Activated CD8-positive, alpha-beta T cell treated with anti-CD3 and anti-CD28 coated beads for 36 hours (primary cell): ENCODE data around the gene TBC1D4. TPM values are rescaled to one million over a fixed set of nuclear protein-coding genes. Genes with fewer than 3 reads are reported as not detected.

ENCODE experiments used
- ATAC-seq: fragments of 200-7000 bp; cut with Tn5 transposase; one replicate; pipeline ENCODE4 v1.10.0; 2021; ENCODE audit warnings: mild to moderate bottlenecking, moderate library complexity
- CTCF ChIA-PET: fragments of 350-600 bp; sonication (Branson Sonifier 250); formaldehyde crosslinking; loops from one replicate; lab custom pipeline; 2021; ENCODE audit warnings: antibody characterized with exemption; lab: Charles Lee
- POLR2A ChIA-PET: fragments of 350-600 bp; sonication (Branson Sonifier 250); formaldehyde crosslinking; loops from one replicate; lab custom pipeline; 2021; ENCODE audit warnings: antibody characterized with exemption; lab: Charles Lee
- DNase-seq: peaks from one replicate; pipeline ENCODE4 v3.0.0-alpha.2; 2020
- H3K27ac Mint-ChIP-seq: one replicate; pipeline ENCODE4 v1.8.0; 2021; ENCODE audit warnings: mild to moderate bottlenecking, mixed read lengths
- H3K27me3 Mint-ChIP-seq: one replicate; pipeline ENCODE4 v1.8.0; 2021; ENCODE audit warnings: mixed read lengths
- H3K36me3 Mint-ChIP-seq: one replicate; pipeline ENCODE4 v1.8.0; 2021; ENCODE audit warnings: low read depth, mixed read lengths
- H3K4me1 Mint-ChIP-seq: one replicate; pipeline ENCODE4 v1.8.0; 2021; ENCODE audit warnings: low read depth, mixed read lengths
- H3K4me3 Mint-ChIP-seq: one replicate; pipeline ENCODE4 v1.8.0; 2021; ENCODE audit warnings: mild to moderate bottlenecking, moderate library complexity, mixed read lengths
- H3K9me3 Mint-ChIP-seq: one replicate; pipeline ENCODE4 v1.8.0; 2021; ENCODE audit warnings: mixed read lengths
- CTCF ChIP-seq: fragments of 200-600 bp; IDR thresholded peaks from one replicate; pipeline ENCODE4 v1.8.0; 2022; ENCODE audit warnings: antibody characterized with exemption, mild to moderate bottlenecking
- intact Hi-C: fragments of 100-400 bp; cut with micrococcal nuclease; formaldehyde crosslinking; loops from one replicate; pipeline ENCODE4 v1.10.0; 2022
- total RNA-seq, 2 experiments: library from RNA; stranded (reverse); gene quantifications; one replicate each; pipeline ENCODE4 v1.2.3, GENCODE V29; 2021

Gene TBC1D4
- total RNA-seq, 2 experiments from 2014 or later = 50.4 to 53.3 TPM

GRCh38 chr13:75518439-75519088 is 36.6 kb upstream of the TBC1D4 start:
- no peaks in the 10 kb centered on the region for H3K27me3 Mint-ChIP-seq
- H3K4me3 Mint-ChIP-seq = no peak overlapping the region
- intact Hi-C loops = no loop called here
- ChIA-PET POLR2A (no interaction called here), CTCF (interaction anchor here (1.2 kb wide), 1 partner anchor 37 kb away, joined by 3 read pairs; the partner anchor contains the start of gene TBC1D4)
- H3K36me3 Mint-ChIP-seq = no peaks in the 10 kb centered on the region
- TF ChIP-seq CTCF = no peak
- peaks cover 4% of the 10 kb centered on the region for H3K9me3 Mint-ChIP-seq
- no peak for DNase-seq
- ATAC-seq = no peak
- H3K27ac Mint-ChIP-seq = no peak overlapping the region
- peaks cover 3% of the 10 kb centered on the region for H3K4me1 Mint-ChIP-seq

GRCh38 chr13:75514080-75514995 is 32.4 kb upstream of the TBC1D4 start:
- no peaks in the 10 kb centered on the region for H3K36me3 Mint-ChIP-seq
- DNase-seq = no peak
- peaks cover 7% of the 10 kb centered on the region for H3K4me1 Mint-ChIP-seq
- no peak for ATAC-seq
- H3K4me3 Mint-ChIP-seq = no peak overlapping the region
- intact Hi-C loops = no loop called here
- TF ChIP-seq CTCF = no peak
- POLR2A ChIA-PET = no interaction called here
- H3K27me3 Mint-ChIP-seq = peaks cover 6% of the 10 kb centered on the region
- H3K27ac Mint-ChIP-seq = no peak overlapping the region
- CTCF ChIA-PET = interaction anchor here (1.6 kb wide), 1 partner anchor 9 kb away, joined by 5 read pairs; no protein-coding TSS in a partner anchor
- no peaks in the 10 kb centered on the region for H3K9me3 Mint-ChIP-seq

- H3K4me3 Mint-ChIP-seq = no peak overlapping the region
- no peak for TF ChIP-seq CTCF
- ChIA-PET CTCF (interaction anchor here (0.9 to 1.6 kb wide), 2 partner anchors 10 to 31 kb away, joined by 3 to 5 read pairs; partner anchors contain the start of gene TBC1D4), POLR2A (no interaction called here)
- H3K4me1 Mint-ChIP-seq = peaks cover 7% of the 10 kb centered on the region
- ATAC-seq = no peak
- H3K36me3 Mint-ChIP-seq = no peaks in the 10 kb centered on the region
- intact Hi-C loops = no loop called here
- H3K9me3 Mint-ChIP-seq = no peaks in the 10 kb centered on the region
- DNase-seq = no peak
- H3K27me3 Mint-ChIP-seq = peaks cover 6% of the 10 kb centered on the region
- no peak overlapping the region for H3K27ac Mint-ChIP-seq
Measured at GRCh38 chr13:75513271-75513670, 31.3 kb upstream of the TBC1D4 start.

- no peak for ATAC-seq
- no peak overlapping the region for H3K27ac Mint-ChIP-seq
- ChIA-PET POLR2A (no interaction called here), CTCF (interaction anchor here (0.9 kb wide), 1 partner anchor 30 kb away, joined by 3 read pairs; the partner anchor contains the start of gene TBC1D4)
- no peak overlapping the region for H3K4me3 Mint-ChIP-seq
- no peak for DNase-seq
- no peaks in the 10 kb centered on the region for H3K36me3 Mint-ChIP-seq
- H3K9me3 Mint-ChIP-seq = no peaks in the 10 kb centered on the region
- H3K4me1 Mint-ChIP-seq = peaks cover 7% of the 10 kb centered on the region
- H3K27me3 Mint-ChIP-seq = peaks cover 6% of the 10 kb centered on the region
- TF ChIP-seq CTCF = no peak
- intact Hi-C loops = no loop called here
Measured at GRCh38 chr13:75512253-75512652, 30.3 kb upstream of the TBC1D4 start.
